B cell (primary cell): ENCODE measurements around the gene CHCHD1. TPM values are rescaled to one million over a fixed set of nuclear protein-coding genes. Genes with fewer than 3 reads are reported as not detected.

ENCODE experiments used
- ATAC-seq: fragments of 200-7000 bp; cut with Tn5 transposase; one replicate; pipeline ENCODE4 v1.10.0; 2021; ENCODE audit warnings: low read depth, mild to moderate bottlenecking, moderate number of reproducible peaks, moderate library complexity
- CTCF ChIA-PET: fragments of 350-600 bp; sonication (Branson Sonifier 250); formaldehyde crosslinking; loops from one replicate; lab custom pipeline; 2021; ENCODE audit warnings: antibody characterized with exemption, inconsistent platforms; lab: Charles Lee
- POLR2A ChIA-PET: fragments of 350-600 bp; sonication (Branson Sonifier 250); formaldehyde crosslinking; loops from one replicate; lab custom pipeline; 2021; ENCODE audit warnings: antibody characterized with exemption; lab: Charles Lee
- DNase-seq: peaks from one replicate; pipeline ENCODE4 v3.0.0; 2013
- H2AFZ ChIP-seq: 2 replicates; pipeline ENCODE4 v1.6.1; 2012; ENCODE audit warnings: mild to moderate bottlenecking, low read depth, low read length; ENCODE audit not compliant: insufficient read depth, poor library complexity, severe bottlenecking
- H3K27ac ChIP-seq, 2 donors: 1 replicate in 1 of 2; 2 replicates in 1 of 2; pipeline ENCODE4 v1.5.1; 2012 to 2013; ENCODE audit warnings: low read length in 2 of 2, mild to moderate bottlenecking in 2 of 2, moderate library complexity in 1 of 2
- H3K27me3 ChIP-seq, 4 experiments: fragments of 200-600 bp in 1 of 4; sonication (generic) in 1 of 4; replicated peaks in 1 of 4; 1 replicate in 2 of 4; 2 replicates in 2 of 4; pipeline versions ENCODE4 v1.6.1 to v1.7.0; 2013 to 2016; ENCODE audit warnings: low read length in 3 of 4, mild to moderate bottlenecking in 2 of 4, mixed read lengths in 1 of 4, moderate library complexity in 1 of 4; ENCODE audit not compliant: insufficient read depth in 4 of 4, control insufficient read depth in 3 of 4; ENCODE audit errors: control extremely low read depth in 1 of 4
- H3K36me3 ChIP-seq, 2 experiments: replicated peaks in 1 of 2; 1 replicate in 1 of 2; 2 replicates in 1 of 2; pipeline versions ENCODE4 v1.6.1 to v1.7.1; 2013; ENCODE audit warnings: low read length in 1 of 2; ENCODE audit not compliant: insufficient read depth in 2 of 2, control insufficient read depth in 1 of 2; ENCODE audit errors: control extremely low read depth in 1 of 2, extremely low read depth in 1 of 2
- H3K4me1 ChIP-seq, 2 donors: fragments of 200-600 bp in 1 of 2; sonication (generic) in 1 of 2; 1 replicate in 1 of 2; 2 replicates in 1 of 2; pipeline versions ENCODE4 v1.5.1 to v1.6.1; 2013 to 2017; ENCODE audit warnings: low read length in 2 of 2; ENCODE audit not compliant: control insufficient read depth in 2 of 2, insufficient read depth in 2 of 2
- H3K4me2 ChIP-seq: replicated peaks from 2 replicates; pipeline ENCODE3; 2012; ENCODE audit warnings: mild to moderate bottlenecking, low read depth, low read length; ENCODE audit not compliant: poor library complexity, severe bottlenecking
- H3K4me3 ChIP-seq, 5 experiments: fragments of 200-600 bp in 1 of 5; sonication (generic) in 1 of 5; 1 replicate in 3 of 5; 2 replicates in 2 of 5; pipeline versions ENCODE4 v1.5.1 to v1.7.0; 2011 to 2016; ENCODE audit warnings: low read length in 4 of 5, mild to moderate bottlenecking in 4 of 5, low read depth in 2 of 5, control low read depth in 1 of 5, moderate library complexity in 1 of 5; ENCODE audit not compliant: insufficient read depth in 1 of 5; ENCODE audit errors: control extremely low read depth in 1 of 5, extremely low read depth in 1 of 5
- H3K79me2 ChIP-seq: fragments of 200-600 bp; sonication (generic); one replicate; pipeline ENCODE4 v1.6.0; 2016; ENCODE audit warnings: low read length; ENCODE audit not compliant: control insufficient read depth, insufficient read depth
- H3K9ac ChIP-seq: fragments of 200-600 bp; sonication (generic); 2 replicates; pipeline ENCODE4 v1.6.1; 2017; ENCODE audit warnings: mild to moderate bottlenecking, low read length, moderate library complexity
- H3K9me3 ChIP-seq, 3 donors: one replicate each; pipeline versions ENCODE4 v1.6.1 to v1.7.1; 2013; ENCODE audit warnings: low read length in 2 of 3; ENCODE audit not compliant: control insufficient read depth in 2 of 3, insufficient read depth in 1 of 3; ENCODE audit errors: control extremely low read depth in 1 of 3
- H4K20me1 ChIP-seq: 2 replicates; pipeline ENCODE4 v1.6.0; 2012; ENCODE audit warnings: mild to moderate bottlenecking, low read length; ENCODE audit not compliant: insufficient read depth, control insufficient read depth, poor library complexity, severe bottlenecking
- H3K27ac Mint-ChIP-seq: one replicate; pipeline ENCODE4 v1.8.0; 2021; ENCODE audit warnings: mixed read lengths
- H3K27me3 Mint-ChIP-seq: one replicate; pipeline ENCODE4 v1.8.0; 2021; ENCODE audit warnings: mixed read lengths
- H3K4me1 Mint-ChIP-seq: one replicate; pipeline ENCODE4 v1.8.0; 2021; ENCODE audit warnings: mixed read lengths
- H3K4me3 Mint-ChIP-seq: one replicate; pipeline ENCODE4 v1.8.0; 2021; ENCODE audit warnings: mixed read lengths
- H3K9me3 Mint-ChIP-seq: one replicate; pipeline ENCODE4 v1.8.0; 2022; ENCODE audit warnings: mixed read lengths; ENCODE audit not compliant: insufficient read depth
- CTCF ChIP-seq: fragments of 200-600 bp; IDR thresholded peaks from one replicate; pipeline ENCODE4 v1.8.0; 2022; ENCODE audit warnings: antibody characterized with exemption, mild to moderate bottlenecking
- EZH2 ChIP-seq: IDR thresholded peaks from 2 replicates; pipeline ENCODE4 v1.6.1; 2012; ENCODE audit warnings: borderline replicate concordance, low read depth, mild to moderate bottlenecking, moderate library complexity, low read length; ENCODE audit not compliant: insufficient read depth, poor library complexity, severe bottlenecking
- WGBS: methylation state at CpG from one replicate; pipeline ENCODE4 v1.1.5; 2013; ENCODE audit warnings: missing lambda C conversion rate; ENCODE audit not compliant: insufficient coverage; 5-methylcytosine and 5-hydroxymethylcytosine counted together
- intact Hi-C: fragments of 100-400 bp; cut with micrococcal nuclease; formaldehyde crosslinking; loops from one replicate; pipeline ENCODE4 v1.10.0; 2022
- polyA plus RNA-seq: library from polyadenylated mRNA; depleted of rRNA; stranded (reverse); fragments of >200 nt; gene quantifications from 2 replicates; pipeline ENCODE4 v1.2.3, GENCODE V29; 2012
- total RNA-seq, 2 donors: library from RNA; stranded (reverse); fragments of 120-200 nt in 1 of 2; gene quantifications; 1 replicate in 1 of 2; 2 replicates in 1 of 2; pipeline versions ENCODE4 v1.2.3 to v1.2.4, GENCODE V29; 2013 to 2022

CHCHD1 gene
- total and polyA plus RNA-seq, 2 donors (not counting 1 experiment from before 2014, with no cell fraction given) = 11.9 to 14.7 TPM

DNA sequence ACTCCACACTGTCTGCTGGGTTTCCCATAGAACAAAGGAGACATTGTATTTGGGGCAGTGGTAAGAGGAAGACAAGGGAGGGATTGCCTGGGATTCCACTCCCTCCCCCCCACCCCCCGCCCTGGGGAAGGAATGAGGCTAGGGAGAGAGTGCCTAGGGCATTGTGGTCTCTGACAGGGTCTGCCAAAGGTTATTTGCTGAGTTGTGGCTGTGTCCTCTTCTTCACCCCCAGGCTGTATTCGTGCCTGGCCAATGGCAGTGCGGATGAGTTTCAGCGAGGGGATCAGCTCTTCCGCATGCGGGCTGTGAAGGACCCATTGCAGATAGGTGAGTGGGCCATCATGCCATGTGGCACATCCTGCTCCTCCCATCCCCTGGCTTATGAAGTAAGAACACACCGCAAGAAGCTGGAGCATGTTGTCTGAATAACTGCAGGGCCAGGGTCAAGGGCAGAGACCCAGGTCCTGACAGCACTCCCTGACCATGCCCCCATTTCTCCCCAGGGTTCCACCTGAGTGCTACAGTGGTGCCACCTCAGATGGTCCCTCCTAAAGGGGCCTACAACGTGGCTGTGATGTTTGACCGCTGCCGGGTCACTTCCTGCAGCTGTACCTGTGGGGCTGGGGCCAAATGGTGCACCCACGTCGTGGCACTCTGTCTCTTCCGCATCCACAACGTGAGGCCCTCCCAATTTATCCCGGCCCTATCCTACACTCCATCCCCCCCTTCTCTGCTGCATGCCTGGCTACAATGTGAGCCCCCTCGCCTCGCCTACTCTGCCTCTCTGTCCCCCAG, 7.2 kb downstream of the CHCHD1 start:
- H3K27me3 Mint-ChIP-seq = no peaks in the 10 kb centered on the region
- Histone ChIP-seq H3K4me2 (no peak overlapping the region), H4K20me1 (peaks cover 22% of the 10 kb centered on the region), H3K27ac (no peak overlapping the region), H3K9ac (no peak overlapping the region), H3K4me3 (no peak overlapping the region), H3K27me3 (no peaks in the 10 kb centered on the region), H2AFZ (no peak overlapping the region), H3K36me3 (peaks cover 2 to 52% of the 10 kb centered on the region in 2 experiments), H3K4me1 (peaks cover 12 to 20% of the 10 kb centered on the region in 2 donors), H3K9me3 (no peaks in the 10 kb centered on the region), H3K79me2 (peaks cover 73% of the 10 kb centered on the region)
- H3K4me3 Mint-ChIP-seq = no peak overlapping the region
- WGBS = 94% methylated on average over 16 of the region's 17 CpGs
- intact Hi-C loops = loop anchor here (5.0 kb wide), 1 partner anchor 292 kb away; the partner anchor contains the start of gene PPP3CB
- ChIA-PET CTCF (no interaction called here), POLR2A (interaction anchor here (0.6 kb wide), 1 partner anchor 12 kb away, joined by 4 read pairs; no protein-coding TSS in a partner anchor)
- TF ChIP-seq CTCF (no peak), EZH2 (no peak)
- H3K4me1 Mint-ChIP-seq = peaks cover 21% of the 10 kb centered on the region
- no peak for ATAC-seq
- no peak overlapping the region for H3K27ac Mint-ChIP-seq
- no peak for DNase-seq
- no peaks in the 10 kb centered on the region for H3K9me3 Mint-ChIP-seq

GRCh38 chr10:73789659-73790055, 7.8 kb downstream of the CHCHD1 start:
- POLR2A ChIA-PET = interaction anchor here (0.6 kb wide), 1 partner anchor 12 kb away, joined by 4 read pairs; no protein-coding TSS in a partner anchor
- peaks cover 11 to 20% of the 10 kb centered on the region in 2 donors for H3K4me1 ChIP-seq
- H3K4me3 ChIP-seq = no peak overlapping the region
- Mint-ChIP-seq H3K4me1 (peaks cover 21% of the 10 kb centered on the region), H3K27ac (no peak overlapping the region), H3K4me3 (no peak overlapping the region), H3K9me3 (no peaks in the 10 kb centered on the region), H3K27me3 (no peaks in the 10 kb centered on the region)
- no peaks in the 10 kb centered on the region for H3K27me3 ChIP-seq
- WGBS = 91% methylated on average over 6 of the region's 10 CpGs
- no peak overlapping the region for H3K27ac ChIP-seq
- intact Hi-C loops = loop anchor here (5.0 kb wide), 1 partner anchor 292 kb away; the partner anchor contains the start of gene PPP3CB
- CTCF ChIA-PET = no interaction called here
- H3K9me3 ChIP-seq = no peaks in the 10 kb centered on the region
- DNase-seq = no peak
- no peak for ATAC-seq
- H4K20me1 ChIP-seq = peaks cover 22% of the 10 kb centered on the region
- H3K79me2 ChIP-seq = peaks cover 70% of the 10 kb centered on the region
- no peak overlapping the region for H2AFZ ChIP-seq
- H3K9ac ChIP-seq = no peak overlapping the region
- peaks cover 2 to 58% of the 10 kb centered on the region in 2 experiments for H3K36me3 ChIP-seq
- TF ChIP-seq CTCF (no peak), EZH2 (no peak)
- no peak overlapping the region for H3K4me2 ChIP-seq
